MV-4-11 (cell line): ENCODE data around the gene HOXB13.

Source experiments
- DNase-seq: peaks from one replicate; lab custom pipeline; 2025; lab: John Stamatoyannopoulos, UW

HOXB13 gene

DNA sequence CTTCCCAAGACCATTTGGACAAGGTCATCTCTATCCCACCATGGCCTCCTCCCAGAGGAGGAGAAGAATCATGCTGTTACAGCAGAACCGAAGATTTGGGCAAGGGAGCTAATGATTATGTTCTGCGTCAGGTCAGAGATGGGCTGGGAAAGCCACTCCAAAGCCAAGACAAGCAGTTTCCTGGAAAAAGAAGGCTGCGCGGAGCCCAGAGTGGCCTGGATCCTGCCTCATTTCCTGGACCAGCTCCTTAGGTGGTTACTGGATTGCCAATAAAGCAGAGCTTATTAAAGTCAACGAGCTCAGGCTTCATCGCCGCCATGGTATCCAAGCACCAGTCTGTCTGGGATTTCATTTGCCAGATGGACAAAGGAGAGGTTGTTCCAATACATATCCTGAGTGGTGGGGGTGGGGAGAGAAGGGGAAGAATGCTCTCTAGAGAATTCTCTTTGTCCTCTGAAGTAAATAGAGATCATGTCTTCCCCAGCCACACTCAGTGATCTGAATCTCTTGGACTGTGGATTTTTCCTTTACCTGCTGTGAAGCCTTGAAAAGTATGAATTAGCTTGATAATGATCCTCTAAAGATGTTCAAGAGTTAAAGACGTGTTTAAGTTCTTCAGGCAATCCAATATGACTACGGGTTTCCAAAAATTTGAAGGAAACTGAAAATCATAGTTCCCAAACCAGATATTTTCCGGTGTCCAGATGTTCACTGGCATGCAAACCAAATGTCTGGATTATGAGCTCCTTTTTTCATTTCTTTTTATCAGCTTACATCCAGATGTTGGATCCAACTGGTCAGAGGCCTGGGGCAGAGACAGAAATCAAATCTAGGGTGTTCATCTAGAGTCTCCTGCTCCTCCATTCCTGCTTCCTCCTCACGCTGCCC, 23.9 kb downstream of the HOXB13 start:
- DNase-seq = no peak

DNA sequence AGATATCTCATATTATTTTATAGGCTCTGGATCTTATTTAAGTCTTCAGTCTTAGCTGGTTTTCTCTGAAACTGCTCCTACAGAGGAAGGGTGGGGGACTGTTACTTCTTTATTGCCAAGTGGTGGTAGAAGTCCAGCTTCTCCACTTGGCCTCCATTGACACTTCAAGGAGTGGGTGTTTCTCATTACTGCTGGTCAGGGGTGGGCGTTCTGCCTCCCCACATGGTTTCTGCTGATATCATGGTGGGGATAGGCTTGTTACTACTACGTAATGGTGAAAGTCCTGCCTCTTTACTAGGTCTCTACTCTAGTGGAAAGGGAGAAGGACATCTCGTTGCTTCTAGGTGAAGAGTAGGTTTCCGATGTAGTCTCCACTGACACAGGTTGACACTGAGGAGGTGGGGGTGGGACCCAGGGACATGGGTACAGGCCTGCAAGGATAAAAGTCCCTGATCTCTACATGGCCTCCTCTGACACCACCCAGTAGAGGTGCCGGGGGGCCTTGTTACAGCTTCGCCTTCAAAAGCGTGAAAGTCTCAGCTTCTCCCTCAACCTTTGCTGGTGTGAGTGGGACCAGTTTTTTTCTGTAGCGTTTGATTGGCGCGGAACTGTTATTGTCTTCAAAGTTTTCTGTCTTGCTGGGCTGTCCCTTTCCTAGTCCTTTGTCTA, 26.6 kb downstream of the HOXB13 start:
- no peak for DNase-seq

DNA sequence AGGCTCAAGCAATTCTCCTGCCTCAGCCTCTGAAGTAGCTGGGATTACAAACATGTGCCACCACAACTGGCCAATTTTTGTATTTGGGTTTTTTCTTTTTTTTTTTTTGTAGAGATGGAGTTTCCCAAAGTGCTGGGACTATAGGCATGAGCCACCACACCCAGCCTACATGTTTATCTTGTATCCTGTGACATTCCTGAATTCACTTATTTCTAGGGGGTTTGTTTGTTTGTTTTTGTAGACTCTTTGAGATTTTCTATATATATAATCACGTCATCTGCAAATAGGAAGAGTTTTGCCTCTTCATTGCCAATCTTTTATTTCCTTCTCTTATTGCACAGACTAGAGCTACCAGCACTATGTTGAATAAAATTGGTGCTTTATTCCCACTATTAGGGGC, 35.4 kb downstream of the HOXB13 start:
- DNase-seq = no peak

DNA sequence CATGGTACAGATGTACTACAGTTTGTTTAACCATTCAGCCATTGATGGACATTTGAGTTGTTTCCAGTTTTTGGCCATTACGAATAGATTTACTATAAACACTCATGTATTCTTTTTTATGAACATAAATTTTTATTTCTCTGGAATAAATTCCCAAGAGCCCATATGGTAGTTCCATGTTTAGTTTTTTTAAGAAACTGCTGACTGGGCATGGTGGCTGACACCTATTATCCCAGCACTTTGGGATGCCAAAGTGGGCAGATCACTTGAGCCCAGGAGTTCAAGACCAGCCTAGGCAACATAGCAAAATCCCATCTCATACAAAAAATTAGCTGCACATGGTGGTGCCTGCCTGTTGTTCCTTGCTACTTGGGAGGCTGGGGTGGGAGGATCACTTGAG, 36.5 kb downstream of the HOXB13 start:
- no peak for DNase-seq

DNA sequence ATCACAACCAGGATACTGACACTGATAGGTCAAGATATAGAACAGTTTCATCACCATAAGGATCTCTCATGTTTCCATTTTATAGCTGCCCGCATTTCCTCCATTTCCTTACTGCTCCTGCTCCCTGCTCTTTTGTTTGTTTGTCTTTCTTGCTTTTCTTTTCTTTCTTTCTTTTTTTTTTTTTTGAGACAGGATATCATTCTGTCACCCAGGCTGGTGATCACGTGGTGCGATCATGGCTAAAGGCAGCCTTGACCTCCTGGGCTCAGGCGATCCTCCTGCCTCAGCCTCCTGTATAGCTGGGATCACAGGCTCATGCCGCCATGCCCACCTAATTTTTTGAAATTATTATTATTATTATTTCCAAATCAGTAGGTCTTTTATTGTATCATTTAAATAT, 37.9 kb downstream of the HOXB13 start:
- DNase-seq = no peak

DNA sequence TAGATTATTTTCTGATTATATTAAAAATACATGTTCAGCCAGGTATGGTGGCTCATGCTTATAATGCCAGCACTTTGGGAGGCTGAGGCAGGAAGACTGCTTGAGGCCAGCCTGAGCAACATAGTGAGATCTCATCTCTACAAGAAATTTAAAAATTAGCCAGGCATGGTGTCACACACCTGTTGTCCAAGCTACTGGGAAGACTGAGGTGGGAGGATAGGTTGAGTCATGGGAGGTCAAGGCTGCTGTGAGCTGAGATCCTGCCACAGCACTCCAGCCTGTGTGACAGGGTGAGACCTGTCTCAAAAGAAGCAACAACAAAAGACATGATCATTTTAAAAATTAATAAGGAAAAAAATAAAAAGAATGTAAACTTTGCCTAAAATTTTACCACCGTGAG, 46.9 kb downstream of the HOXB13 start:
- DNase-seq = no peak

DNA sequence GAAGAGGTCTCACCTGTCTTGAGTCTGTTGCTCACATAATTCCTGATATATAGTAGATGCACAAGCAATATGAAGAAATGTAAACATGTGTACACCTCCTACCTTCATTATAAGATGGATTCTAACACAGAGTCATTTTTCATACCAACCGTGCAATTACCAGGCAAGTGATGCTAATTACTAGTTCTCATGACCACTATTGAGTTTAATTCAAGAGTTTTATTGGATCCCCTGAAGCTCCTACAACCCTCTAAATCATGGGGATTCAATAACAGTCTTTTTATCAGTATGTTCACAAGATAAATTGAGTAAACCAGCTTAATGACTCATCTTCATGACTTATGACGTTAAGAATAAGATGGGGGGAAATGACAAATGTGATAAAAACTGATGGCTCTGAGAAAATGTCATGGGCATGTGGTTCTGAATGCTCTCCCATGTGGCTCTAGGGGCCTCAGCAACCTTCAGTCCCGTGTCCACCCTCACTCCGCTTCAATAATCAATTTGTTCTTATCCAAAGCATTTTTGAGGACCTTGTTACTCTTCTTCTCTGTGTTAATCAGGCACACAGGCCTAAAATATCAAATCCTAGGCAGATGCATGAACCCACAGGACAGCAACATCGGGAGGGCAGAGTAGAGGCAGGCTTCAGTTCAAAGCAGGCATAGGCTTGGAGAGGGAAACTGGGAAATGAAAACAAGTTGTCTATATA, 49.0 kb downstream of the HOXB13 start:
- no peak for DNase-seq

DNA sequence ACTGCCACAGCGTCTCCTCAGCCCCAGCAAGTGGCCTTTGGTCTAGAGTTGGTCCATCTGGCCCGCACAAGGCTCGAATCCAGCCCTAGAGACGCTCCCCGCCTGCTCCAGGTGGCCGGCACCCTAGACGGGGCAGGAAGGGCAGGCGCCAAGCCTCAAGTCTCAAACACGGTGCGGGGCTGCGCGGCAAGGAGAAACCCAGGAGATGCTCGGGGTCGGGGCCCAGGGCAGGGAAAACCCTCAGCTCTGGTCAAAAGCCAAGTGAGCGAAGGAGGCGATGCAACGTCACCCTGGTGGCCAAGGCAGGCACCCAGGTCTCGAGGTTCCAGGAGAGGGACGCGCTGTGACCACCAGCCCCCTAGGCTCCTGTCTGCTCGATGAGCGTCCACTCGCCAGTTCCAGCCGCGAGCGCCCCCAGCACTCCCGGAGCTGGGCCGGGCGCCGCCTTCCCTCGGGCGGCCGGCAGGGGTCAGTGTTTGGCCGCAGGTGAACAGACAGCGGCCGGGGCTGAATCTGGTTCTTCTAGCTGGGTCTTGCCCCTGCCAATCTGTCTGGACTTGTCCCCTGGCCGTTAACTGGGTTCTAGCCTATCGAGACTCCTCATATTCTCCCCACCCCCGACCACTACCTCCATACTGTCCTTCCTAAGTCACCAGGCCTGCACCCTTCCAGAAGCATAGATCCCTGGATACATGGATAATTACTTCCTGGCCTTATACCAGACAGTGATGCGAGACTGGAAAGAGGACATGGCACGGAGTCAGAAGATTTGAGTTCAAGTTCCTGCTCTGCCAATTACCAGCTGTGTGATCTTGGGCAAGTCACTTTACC, 50.2 kb downstream of the HOXB13 start:
- peak; percentile 38 for DNase-seq

DNA sequence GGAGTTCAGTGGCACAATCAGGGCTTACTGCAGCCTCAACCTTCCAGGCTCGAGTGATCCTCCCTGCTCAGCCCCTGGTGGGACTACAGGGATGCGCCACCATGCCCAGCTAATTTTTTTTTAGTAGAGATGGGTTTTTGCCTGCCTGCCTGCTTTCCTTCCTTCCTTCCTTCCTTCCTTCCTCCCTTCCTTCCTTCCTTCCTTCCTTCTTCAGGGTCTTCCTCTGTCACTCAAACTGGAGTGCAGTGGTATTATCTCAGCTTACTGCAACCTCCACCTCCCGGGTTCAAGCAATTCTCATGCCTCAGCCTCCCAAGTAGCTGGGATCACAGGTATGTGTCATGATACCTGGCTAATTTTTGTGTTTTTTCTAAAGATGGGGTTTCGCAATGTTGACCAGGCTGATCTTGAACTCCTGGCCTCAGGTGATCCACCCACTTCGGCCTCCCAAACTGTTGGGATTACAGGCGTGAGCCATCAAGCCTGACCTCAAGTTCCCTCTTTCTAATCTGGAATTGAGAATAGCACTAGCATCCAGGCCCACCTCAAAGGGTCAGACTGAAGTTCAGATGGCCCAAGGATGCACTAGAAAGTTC, 51.5 kb downstream of the HOXB13 start:
- DNase-seq = no peak
